H9 (cell line): ENCODE results near the gene RBM4B. TPM values are rescaled to one million over a fixed set of nuclear protein-coding genes. Genes with fewer than 3 reads are reported as not detected.
A peak's percentile ranks its signal among the peaks of the same experiment; 100 is the strongest.

Experiments
- DNase-seq: peaks from one replicate; pipeline ENCODE4 v3.0.0-alpha.2; 2017
- H2AFZ ChIP-seq: one replicate; pipeline ENCODE4 v1.6.1; 2013; ENCODE audit warnings: mild to moderate bottlenecking, low read length, control low read depth, moderate library complexity
- H2AK5ac ChIP-seq: 2 replicates; pipeline ENCODE4 v1.6.1; 2013; ENCODE audit warnings: low read length, control low read depth, mixed read lengths; ENCODE audit not compliant: insufficient read length
- H2BK120ac ChIP-seq: one replicate; pipeline ENCODE4 v1.6.1; 2013; ENCODE audit warnings: low read depth, mild to moderate bottlenecking, low read length, control low read depth, inconsistent platforms; ENCODE audit not compliant: poor library complexity, severe bottlenecking
- H2BK12ac ChIP-seq: 2 replicates; pipeline ENCODE4 v1.6.1; 2013; ENCODE audit warnings: low read length, control low read depth, mixed read lengths, low read depth; ENCODE audit not compliant: insufficient read length
- H2BK15ac ChIP-seq: 2 replicates; pipeline ENCODE4 v1.6.1; 2013; ENCODE audit warnings: low read depth, low read length, control low read depth
- H2BK20ac ChIP-seq: one replicate; pipeline ENCODE4 v1.6.1; 2013; ENCODE audit warnings: low read depth, mild to moderate bottlenecking, low read length, control low read depth, inconsistent platforms; ENCODE audit not compliant: poor library complexity, severe bottlenecking
- H2BK5ac ChIP-seq: 2 replicates; pipeline ENCODE4 v1.6.1; 2013; ENCODE audit warnings: low read length, control low read depth, mixed read lengths; ENCODE audit not compliant: insufficient read length
- H3K14ac ChIP-seq: 2 replicates; pipeline ENCODE4 v1.6.1; 2013; ENCODE audit warnings: low read length, control low read depth; ENCODE audit not compliant: insufficient read depth
- H3K18ac ChIP-seq: 2 replicates; pipeline ENCODE4 v1.6.1; 2013; ENCODE audit warnings: low read depth, mild to moderate bottlenecking, mixed read lengths, low read length, control low read depth; ENCODE audit not compliant: insufficient read length
- H3K23ac ChIP-seq: 2 replicates; pipeline ENCODE4 v1.6.1; 2013; ENCODE audit warnings: low read length, control low read depth, mixed read lengths, low read depth; ENCODE audit not compliant: insufficient read length
- H3K23me2 ChIP-seq: 2 replicates; pipeline ENCODE4 v1.6.1; 2013; ENCODE audit warnings: low read depth, mild to moderate bottlenecking, mixed read lengths, low read length, control low read depth; ENCODE audit not compliant: insufficient read length, poor library complexity, severe bottlenecking
- H3K27ac ChIP-seq: 2 replicates; pipeline ENCODE4 v1.5.1; 2013; ENCODE audit warnings: low read length, control low read depth, mixed read lengths, low read depth; ENCODE audit not compliant: insufficient read length
- H3K27me3 ChIP-seq: 2 replicates; pipeline ENCODE4 v1.6.1; 2013; ENCODE audit warnings: low read length, control low read depth, inconsistent platforms; ENCODE audit not compliant: insufficient read depth
- H3K4ac ChIP-seq: 2 replicates; pipeline ENCODE4 v1.6.1; 2013; ENCODE audit warnings: low read depth, mild to moderate bottlenecking, control low read depth, inconsistent platforms, low read length, moderate library complexity
- H3K4me1 ChIP-seq: 2 replicates; pipeline ENCODE4 v1.6.1; 2013; ENCODE audit warnings: low read length, control low read depth, inconsistent platforms; ENCODE audit not compliant: insufficient read depth
- H3K4me2 ChIP-seq: 2 replicates; pipeline ENCODE4 v1.6.1; 2013; ENCODE audit warnings: low read length, control low read depth, mixed read lengths; ENCODE audit not compliant: insufficient read length, insufficient read depth
- H3K56ac ChIP-seq: 2 replicates; pipeline ENCODE4 v1.6.1; 2013; ENCODE audit warnings: low read depth, mild to moderate bottlenecking, mixed read lengths, low read length, control low read depth; ENCODE audit not compliant: insufficient read length
- H3K79me1 ChIP-seq: 2 replicates; pipeline ENCODE4 v1.6.1; 2013; ENCODE audit warnings: low read depth, mild to moderate bottlenecking, moderate library complexity, low read length, control low read depth, inconsistent platforms; ENCODE audit not compliant: insufficient read depth, poor library complexity, severe bottlenecking
- H3K79me2 ChIP-seq: 2 replicates; pipeline ENCODE4 v1.6.1; 2013; ENCODE audit warnings: low read length, control low read depth, inconsistent platforms; ENCODE audit not compliant: insufficient read depth
- H3K9ac ChIP-seq: 2 replicates; pipeline ENCODE4 v1.6.1; 2013; ENCODE audit warnings: low read length, control low read depth, mixed read lengths; ENCODE audit not compliant: insufficient read length; ENCODE audit errors: extremely low read depth
- H3K9me3 ChIP-seq: one replicate; pipeline ENCODE4 v1.6.1; 2013; ENCODE audit warnings: low read depth, low read length, inconsistent platforms; ENCODE audit not compliant: control insufficient read depth
- H3T11ph ChIP-seq: one replicate; pipeline ENCODE4 v1.6.1; 2013; ENCODE audit warnings: mild to moderate bottlenecking, low read length, control low read depth, inconsistent platforms
- H4K20me1 ChIP-seq: one replicate; pipeline ENCODE4 v1.6.1; 2013; ENCODE audit not compliant: control insufficient read depth, insufficient read length, insufficient read depth
- H4K5ac ChIP-seq: 2 replicates; pipeline ENCODE4 v1.6.1; 2013; ENCODE audit warnings: low read depth, mild to moderate bottlenecking, mixed read lengths, low read length, control low read depth; ENCODE audit not compliant: insufficient read length
- H4K8ac ChIP-seq: replicated peaks from 2 replicates; pipeline ENCODE4 v1.6.1; 2013; ENCODE audit warnings: low read length, control low read depth, mixed read lengths, low read depth; ENCODE audit not compliant: insufficient read length
- H4K91ac ChIP-seq: 2 replicates; pipeline ENCODE4 v1.6.1; 2013; ENCODE audit warnings: low read depth, mild to moderate bottlenecking, moderate library complexity, mixed read lengths, low read length, control low read depth; ENCODE audit not compliant: insufficient read length
- H3K27ac Mint-ChIP-seq, 3 experiments: 2 replicates in 2 of 3; 3 replicates in 1 of 3; pipeline ENCODE4 v1.8.0; 2020 to 2021; ENCODE audit warnings: mixed read lengths in 3 of 3, mild to moderate bottlenecking in 1 of 3, moderate library complexity in 1 of 3
- H3K27me3 Mint-ChIP-seq: 2 replicates; pipeline ENCODE4 v1.8.0; 2021; ENCODE audit warnings: low read depth, mild to moderate bottlenecking, moderate library complexity, mixed read lengths
- H3K36me3 Mint-ChIP-seq, 3 experiments: 2 replicates in 2 of 3; 3 replicates in 1 of 3; pipeline ENCODE4 v1.8.0; 2020 to 2021; ENCODE audit warnings: low read depth in 3 of 3, mixed read lengths in 3 of 3; ENCODE audit not compliant: insufficient read depth in 1 of 3
- H3K4me1 Mint-ChIP-seq, 2 experiments: 2 replicates each; pipeline ENCODE4 v1.8.0; 2020; ENCODE audit warnings: mixed read lengths in 2 of 2
- H3K4me3 Mint-ChIP-seq, 2 experiments: 2 replicates in 1 of 2; 3 replicates in 1 of 2; pipeline ENCODE4 v1.8.0; 2020 to 2021; ENCODE audit warnings: mild to moderate bottlenecking in 2 of 2, mixed read lengths in 2 of 2, moderate library complexity in 1 of 2
- H3K9me3 Mint-ChIP-seq, 2 experiments: 2 replicates in 1 of 2; 3 replicates in 1 of 2; pipeline ENCODE4 v1.8.0; 2020; ENCODE audit warnings: mild to moderate bottlenecking in 2 of 2, mixed read lengths in 2 of 2, moderate library complexity in 1 of 2
- WGBS: extraction: QIAGEN DNeasy Blood & Tissue Kit; methylation state at CpG from one replicate; pipeline ENCODE4 v1.1.7; 2013; ENCODE audit warnings: missing lambda C conversion rate, low lambda C conversion rate, mixed read lengths; ENCODE audit not compliant: insufficient read length; ENCODE audit errors: extremely low coverage; 5-methylcytosine and 5-hydroxymethylcytosine counted together
- total RNA-seq: library from RNA; stranded (reverse); gene quantifications from 2 replicates; pipeline ENCODE4 v1.2.1, GENCODE V29; 2021
- TF ChIP-seq, protein P1 (sequence below): fragments of 200-600 bp; sonication (generic); conservative IDR thresholded peaks from 3 replicates; pipeline ENCODE4 v1.8.0; 2021; ENCODE audit warnings: antibody characterized with exemption, mild to moderate bottlenecking

Gene RBM4B
- total RNA-seq, 1 experiment from 2014 or later = 34.0 TPM

DNA sequence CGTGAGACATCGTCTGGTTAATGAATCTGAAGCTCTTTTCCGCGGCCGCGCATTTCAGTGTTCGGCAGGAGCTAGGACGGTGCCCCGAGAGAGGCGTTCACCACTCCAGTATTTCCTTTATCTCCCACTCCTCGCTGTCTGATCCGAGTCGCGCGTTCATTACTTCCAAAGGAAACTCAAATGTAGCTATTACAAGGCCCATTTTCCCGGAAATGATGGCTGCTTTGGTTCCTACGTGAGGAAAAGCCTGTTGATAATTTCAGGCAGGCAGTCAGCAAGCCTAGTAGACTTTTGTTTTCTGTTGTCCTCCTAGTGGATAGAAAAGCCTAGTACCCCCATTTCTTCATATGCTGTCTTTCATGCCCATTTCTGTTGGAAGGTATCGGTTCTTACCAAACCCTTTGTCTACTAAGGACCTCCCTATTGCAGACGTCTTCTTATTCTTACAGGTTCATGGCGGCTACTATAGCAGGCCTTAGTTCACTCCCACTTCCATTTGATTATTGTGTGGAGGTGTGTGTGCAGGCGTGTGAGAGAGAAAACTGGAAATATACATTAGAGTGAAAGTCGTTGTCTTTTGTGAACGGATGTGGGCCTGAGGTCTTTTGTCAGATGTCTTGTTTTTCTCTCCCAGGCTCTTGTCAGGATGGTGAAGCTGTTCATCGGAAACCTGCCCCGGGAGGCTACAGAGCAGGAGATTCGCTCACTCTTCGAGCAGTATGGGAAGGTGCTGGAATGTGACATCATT is 38.4 kb downstream of the RBM4B start:
- peak overlapping the region; percentile 40 for H2BK120ac ChIP-seq
- H3K9ac ChIP-seq = peak overlapping the region; percentile 100
- H3K4me1 ChIP-seq = peaks cover 3% of the 10 kb centered on the region
- H2BK15ac ChIP-seq = no peak overlapping the region
- no peaks in the 10 kb centered on the region for H3K79me1 ChIP-seq
- Mint-ChIP-seq H3K4me3 (peak overlapping the region; percentile 99 to 100), H3K9me3 (no peaks in the 10 kb centered on the region), H3K36me3 (peaks cover 44 to 79% (median 70%) of the 10 kb centered on the region in 3 experiments), H3K27ac (peak overlapping the region; percentile 100), H3K4me1 (peaks cover 61 to 63% of the 10 kb centered on the region in 2 experiments), H3K27me3 (peaks cover 2% of the 10 kb centered on the region; the same call in 1 of the 2 replicates)
- no peak overlapping the region for H2BK12ac ChIP-seq
- peaks cover 49% of the 10 kb centered on the region for H3K79me2 ChIP-seq
- no CpG with 5 or more reads among the region's 27 CpGs for WGBS
- no peak overlapping the region for H2AFZ ChIP-seq
- H3K4me2 ChIP-seq = peak overlapping the region; percentile 95
- TF ChIP-seq, protein P1, sequence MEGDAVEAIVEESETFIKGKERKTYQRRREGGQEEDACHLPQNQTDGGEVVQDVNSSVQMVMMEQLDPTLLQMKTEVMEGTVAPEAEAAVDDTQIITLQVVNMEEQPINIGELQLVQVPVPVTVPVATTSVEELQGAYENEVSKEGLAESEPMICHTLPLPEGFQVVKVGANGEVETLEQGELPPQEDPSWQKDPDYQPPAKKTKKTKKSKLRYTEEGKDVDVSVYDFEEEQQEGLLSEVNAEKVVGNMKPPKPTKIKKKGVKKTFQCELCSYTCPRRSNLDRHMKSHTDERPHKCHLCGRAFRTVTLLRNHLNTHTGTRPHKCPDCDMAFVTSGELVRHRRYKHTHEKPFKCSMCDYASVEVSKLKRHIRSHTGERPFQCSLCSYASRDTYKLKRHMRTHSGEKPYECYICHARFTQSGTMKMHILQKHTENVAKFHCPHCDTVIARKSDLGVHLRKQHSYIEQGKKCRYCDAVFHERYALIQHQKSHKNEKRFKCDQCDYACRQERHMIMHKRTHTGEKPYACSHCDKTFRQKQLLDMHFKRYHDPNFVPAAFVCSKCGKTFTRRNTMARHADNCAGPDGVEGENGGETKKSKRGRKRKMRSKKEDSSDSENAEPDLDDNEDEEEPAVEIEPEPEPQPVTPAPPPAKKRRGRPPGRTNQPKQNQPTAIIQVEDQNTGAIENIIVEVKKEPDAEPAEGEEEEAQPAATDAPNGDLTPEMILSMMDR = no peak; the same call in 2 of the 3 replicates
- no peak overlapping the region for H3K23ac ChIP-seq
- peak overlapping the region; percentile 82 for H3K56ac ChIP-seq
- H3K27me3 ChIP-seq = no peaks in the 10 kb centered on the region
- H3K9me3 ChIP-seq = no peaks in the 10 kb centered on the region
- H3K27ac ChIP-seq = peak overlapping the region; percentile 60
- peak overlapping the region; percentile 98 for H3K14ac ChIP-seq
- H4K20me1 ChIP-seq = no peaks in the 10 kb centered on the region
- H4K91ac ChIP-seq = peak overlapping the region; percentile 13
- no peak overlapping the region for H2BK5ac ChIP-seq
- H3K4ac ChIP-seq = no peak overlapping the region; the same call in 1 of the 2 replicates
- no peak overlapping the region for H2AK5ac ChIP-seq
- no peak overlapping the region for H3T11ph ChIP-seq
- no peak for DNase-seq
- no peak overlapping the region for H2BK20ac ChIP-seq
- peak overlapping the region; percentile 22 for H4K8ac ChIP-seq
- peaks cover 12% of the 10 kb centered on the region for H3K23me2 ChIP-seq
- peak overlapping the region; percentile 74 for H4K5ac ChIP-seq
- peak overlapping the region; percentile 92 for H3K18ac ChIP-seq
